ENCODE measurements around the gene PITPNB. TPM values are rescaled to one million over a fixed set of nuclear protein-coding genes. Genes with fewer than 3 reads are reported as not detected.

PITPNB gene
- total RNA-seq, 5 donors from 2014 or later (not counting 1 experiment from before 2014, with no cell fraction given) = 58.3 to 67.2 (median 65.9) TPM

- Histone ChIP-seq H3K36me3 (ENCODE audit: control insufficient read depth in 2 of 2, extremely low read depth in 1 of 2, insufficient read depth in 1 of 2, low read length in 1 of 2) (peaks cover 7 to 77% of the 10 kb centered on the region in 2 donors), H3K9me3 (no peaks in the 10 kb centered on the region), H3K4me3 (ENCODE audit: control insufficient read depth in 1 of 2, extremely low read depth in 1 of 2, low read length in 1 of 2) (no peak overlapping the region), H3K4me1 (ENCODE audit: control insufficient read depth in 1 of 2, extremely low read depth in 1 of 2, insufficient read depth in 2 of 2, low read length in 2 of 2) (no peaks in the 10 kb centered on the region), H3K27ac (ENCODE audit: low read length) (no peak overlapping the region), H3K27me3 (replicated peaks in 1 of 2; ENCODE audit: control insufficient read depth in 2 of 2, extremely low read depth in 1 of 2, insufficient read depth in 2 of 2, low read length in 1 of 2) (no peaks in the 10 kb centered on the region)
- no peak for ATAC-seq (replicated peaks in 1 of 4)
- Mint-ChIP-seq H3K27ac (no peak overlapping the region), H3K36me3 (peaks cover 70% of the 10 kb centered on the region), H3K4me3 (no peak overlapping the region), H3K27me3 (no peaks in the 10 kb centered on the region), H3K4me1 (peaks cover 0 to 9% (median 0%) of the 10 kb centered on the region in 3 donors), H3K9me3 (no peaks in the 10 kb centered on the region)
- CTCF ChIA-PET = no interaction called here
- peak in 1 of 35 experiments; percentile 17 for DNase-seq
- POLR2A ChIA-PET = interaction anchor here in 1 of 2 donors (0.7 kb wide), 1 partner anchor 66 kb away, joined by 3 read pairs; no protein-coding TSS in a partner anchor
- WGBS (ENCODE audit: insufficient coverage) = 83% methylated on average over 2 of the region's 6 CpGs
Observed at GRCh38 chr22:27853424-27853823, 65.6 kb downstream of the PITPNB start.

DNA sequence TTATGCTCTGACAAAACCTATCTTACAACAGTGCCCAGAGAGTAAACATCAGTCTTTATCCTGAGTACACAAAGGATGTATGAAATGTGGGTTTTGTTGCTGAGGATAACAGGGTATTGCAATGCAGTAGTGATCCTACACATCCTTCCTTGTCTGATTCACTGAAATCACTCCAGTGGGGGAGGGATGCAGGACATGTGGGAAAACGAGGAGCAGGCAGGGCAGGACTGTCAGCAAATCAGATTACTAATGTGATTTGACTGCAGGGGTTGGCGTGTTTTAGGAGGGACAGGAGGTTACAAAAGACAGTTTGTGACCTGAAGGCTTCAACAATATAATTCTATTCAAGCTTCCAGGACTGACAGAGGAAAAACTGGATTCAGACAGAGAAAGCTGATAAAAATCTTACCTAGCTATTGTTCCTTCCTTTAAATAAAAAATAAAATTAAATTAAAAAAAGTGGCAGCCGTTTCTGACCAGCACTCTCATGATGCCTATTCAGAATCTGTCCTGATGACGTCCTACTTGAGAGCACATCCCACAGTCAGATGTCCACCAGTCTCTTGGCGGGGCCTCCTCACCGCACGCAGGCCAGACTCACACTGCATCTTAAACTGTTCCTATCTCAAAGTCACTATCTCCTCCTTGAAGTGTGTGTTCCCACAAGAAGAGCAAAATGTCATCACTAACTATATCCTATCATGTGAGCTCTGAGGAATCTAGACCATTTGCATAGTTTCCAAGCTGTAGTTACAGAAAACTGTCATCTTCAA is 66.9 kb downstream of the PITPNB start:
- no peaks in the 10 kb centered on the region for H3K27me3 Mint-ChIP-seq
- 96% methylated on average over 4 of the region's 7 CpGs for WGBS (ENCODE audit: insufficient coverage)
- H3K27ac Mint-ChIP-seq = no peak overlapping the region
- H3K27me3 ChIP-seq (replicated peaks in 1 of 2; ENCODE audit: control insufficient read depth in 2 of 2, extremely low read depth in 1 of 2, insufficient read depth in 2 of 2, low read length in 1 of 2) = no peaks in the 10 kb centered on the region
- no peaks in the 10 kb centered on the region for H3K4me1 ChIP-seq (ENCODE audit: control insufficient read depth in 1 of 2, extremely low read depth in 1 of 2, insufficient read depth in 2 of 2, low read length in 2 of 2)
- H3K9me3 ChIP-seq = no peaks in the 10 kb centered on the region
- H3K36me3 ChIP-seq (ENCODE audit: control insufficient read depth in 2 of 2, extremely low read depth in 1 of 2, insufficient read depth in 1 of 2, low read length in 1 of 2) = peaks cover 0 to 71% of the 10 kb centered on the region in 2 donors
- H3K4me3 Mint-ChIP-seq = no peak overlapping the region
- H3K4me3 ChIP-seq (ENCODE audit: control insufficient read depth in 1 of 2, extremely low read depth in 1 of 2, low read length in 1 of 2) = no peak overlapping the region
- no peaks in the 10 kb centered on the region for H3K9me3 Mint-ChIP-seq
- DNase-seq (no peak), ATAC-seq (replicated peaks in 1 of 4) (no peak)
- H3K36me3 Mint-ChIP-seq = peaks cover 70% of the 10 kb centered on the region
- POLR2A ChIA-PET = no interaction called here
- peaks cover 0 to 9% (median 0%) of the 10 kb centered on the region in 3 donors for H3K4me1 Mint-ChIP-seq
- CTCF ChIA-PET = no interaction called here
- H3K27ac ChIP-seq (ENCODE audit: low read length) = no peak overlapping the region

GRCh38 chr22:27850000-27850521 is 69.0 kb downstream of the PITPNB start:
- Mint-ChIP-seq H3K27me3 (no peaks in the 10 kb centered on the region), H3K4me1 (peaks cover 0 to 6% (median 0%) of the 10 kb centered on the region in 3 donors), H3K4me3 (no peak overlapping the region), H3K27ac (no peak overlapping the region), H3K36me3 (peaks cover 63% of the 10 kb centered on the region), H3K9me3 (no peaks in the 10 kb centered on the region)
- Histone ChIP-seq H3K27me3 (replicated peaks in 1 of 2; ENCODE audit: control insufficient read depth in 2 of 2, extremely low read depth in 1 of 2, insufficient read depth in 2 of 2, low read length in 1 of 2) (no peaks in the 10 kb centered on the region), H3K9me3 (no peaks in the 10 kb centered on the region), H3K4me1 (ENCODE audit: control insufficient read depth in 1 of 2, extremely low read depth in 1 of 2, insufficient read depth in 2 of 2, low read length in 2 of 2) (no peaks in the 10 kb centered on the region), H3K4me3 (ENCODE audit: control insufficient read depth in 1 of 2, extremely low read depth in 1 of 2, low read length in 1 of 2) (no peak overlapping the region), H3K27ac (ENCODE audit: low read length) (no peak overlapping the region), H3K36me3 (ENCODE audit: control insufficient read depth in 2 of 2, extremely low read depth in 1 of 2, insufficient read depth in 1 of 2, low read length in 1 of 2) (peaks cover 0 to 54% of the 10 kb centered on the region in 2 donors)
- ChIA-PET CTCF (no interaction called here), POLR2A (interaction anchor here in 1 of 2 donors (0.7 kb wide), 1 partner anchor 1465 kb away, joined by 23 read pairs; the partner anchor contains the start of gene RASL10A)
- DNase-seq (no peak), ATAC-seq (replicated peaks in 1 of 4) (no peak)
- 86% methylated on average over 5 of the region's 6 CpGs for WGBS (ENCODE audit: insufficient coverage)

DNA sequence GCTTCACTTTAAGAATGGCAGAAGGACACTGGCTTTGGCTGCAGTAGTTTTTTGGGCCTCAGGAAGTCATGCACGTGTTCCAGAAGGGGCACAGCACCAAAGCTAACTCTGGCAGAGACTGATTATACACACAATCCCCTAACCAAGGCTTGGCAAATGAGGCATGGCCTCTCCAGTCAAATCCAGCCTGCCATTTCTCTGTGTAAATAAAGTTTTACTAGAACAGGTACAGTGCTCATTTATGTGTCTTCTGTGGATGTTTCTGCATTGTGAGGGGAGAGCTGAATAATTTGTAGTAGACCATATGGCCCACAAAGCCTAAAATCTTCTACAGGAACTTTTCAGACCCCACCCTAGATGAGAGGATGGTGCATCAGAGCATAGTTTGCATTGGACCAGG is 71.1 kb downstream of the PITPNB start:
- Mint-ChIP-seq H3K4me3 (no peak overlapping the region), H3K4me1 (peaks cover 0 to 2% (median 0%) of the 10 kb centered on the region in 3 donors), H3K9me3 (no peaks in the 10 kb centered on the region), H3K27me3 (no peaks in the 10 kb centered on the region), H3K27ac (peak overlapping the region in 1 of 2 donors; percentile 29), H3K36me3 (peaks cover 57% of the 10 kb centered on the region)
- no CpG with 5 or more reads among the region's 1 CpG for WGBS (ENCODE audit: insufficient coverage)
- Histone ChIP-seq H3K4me1 (ENCODE audit: control insufficient read depth in 1 of 2, extremely low read depth in 1 of 2, insufficient read depth in 2 of 2, low read length in 2 of 2) (no peaks in the 10 kb centered on the region), H3K27ac (ENCODE audit: low read length) (no peak overlapping the region), H3K36me3 (ENCODE audit: control insufficient read depth in 2 of 2, extremely low read depth in 1 of 2, insufficient read depth in 1 of 2, low read length in 1 of 2) (peaks cover 4 to 41% of the 10 kb centered on the region in 2 donors), H3K4me3 (ENCODE audit: control insufficient read depth in 1 of 2, extremely low read depth in 1 of 2, low read length in 1 of 2) (no peak overlapping the region), H3K9me3 (no peaks in the 10 kb centered on the region), H3K27me3 (replicated peaks in 1 of 2; ENCODE audit: control insufficient read depth in 2 of 2, extremely low read depth in 1 of 2, insufficient read depth in 2 of 2, low read length in 1 of 2) (no peaks in the 10 kb centered on the region)
- CTCF ChIA-PET = interaction anchor here in 1 of 2 donors (0.7 kb wide), 1 partner anchor 1060 kb away, joined by 3 read pairs; no protein-coding TSS in a partner anchor
- POLR2A ChIA-PET = no interaction called here
- ATAC-seq (replicated peaks in 1 of 4) (no peak), DNase-seq (no peak)

DNA sequence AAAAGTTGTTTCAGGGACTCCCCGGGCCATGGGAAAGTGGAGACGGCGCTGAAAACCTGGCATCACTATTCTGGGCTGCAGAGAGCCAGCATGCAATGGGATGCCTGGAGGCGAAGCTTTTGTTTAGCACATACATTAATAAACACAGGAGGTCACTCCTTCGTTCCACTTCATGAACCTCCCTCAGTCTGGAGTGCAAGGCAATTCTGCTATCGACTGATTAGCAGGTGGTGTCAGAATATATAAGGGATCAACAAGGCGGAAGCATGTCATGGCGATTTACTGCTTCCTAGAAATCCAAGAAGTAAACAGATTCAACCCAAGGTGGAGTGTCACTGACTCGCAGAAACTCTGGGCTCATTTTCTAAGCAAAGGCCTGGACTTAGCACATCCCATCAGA is 72.1 kb downstream of the PITPNB start:
- ChIA-PET POLR2A (no interaction called here), CTCF (no interaction called here)
- Histone ChIP-seq H3K36me3 (ENCODE audit: control insufficient read depth in 2 of 2, extremely low read depth in 1 of 2, insufficient read depth in 1 of 2, low read length in 1 of 2) (peaks cover 4 to 31% of the 10 kb centered on the region in 2 donors), H3K9me3 (no peaks in the 10 kb centered on the region), H3K27ac (ENCODE audit: low read length) (no peak overlapping the region), H3K27me3 (replicated peaks in 1 of 2; ENCODE audit: control insufficient read depth in 2 of 2, extremely low read depth in 1 of 2, insufficient read depth in 2 of 2, low read length in 1 of 2) (no peaks in the 10 kb centered on the region), H3K4me1 (ENCODE audit: control insufficient read depth in 1 of 2, extremely low read depth in 1 of 2, insufficient read depth in 2 of 2, low read length in 2 of 2) (no peaks in the 10 kb centered on the region), H3K4me3 (ENCODE audit: control insufficient read depth in 1 of 2, extremely low read depth in 1 of 2, low read length in 1 of 2) (no peak overlapping the region)
- ATAC-seq (replicated peaks in 1 of 4) = no peak
- Mint-ChIP-seq H3K4me1 (peaks cover 0 to 2% (median 0%) of the 10 kb centered on the region in 3 donors), H3K9me3 (no peaks in the 10 kb centered on the region), H3K27ac (peak overlapping the region in 1 of 2 donors; percentile 13), H3K27me3 (no peaks in the 10 kb centered on the region), H3K36me3 (peaks cover 61% of the 10 kb centered on the region), H3K4me3 (no peak overlapping the region)
- 100% methylated on average over 1 of the region's 9 CpGs for WGBS (ENCODE audit: insufficient coverage)
- no peak for DNase-seq

DNA sequence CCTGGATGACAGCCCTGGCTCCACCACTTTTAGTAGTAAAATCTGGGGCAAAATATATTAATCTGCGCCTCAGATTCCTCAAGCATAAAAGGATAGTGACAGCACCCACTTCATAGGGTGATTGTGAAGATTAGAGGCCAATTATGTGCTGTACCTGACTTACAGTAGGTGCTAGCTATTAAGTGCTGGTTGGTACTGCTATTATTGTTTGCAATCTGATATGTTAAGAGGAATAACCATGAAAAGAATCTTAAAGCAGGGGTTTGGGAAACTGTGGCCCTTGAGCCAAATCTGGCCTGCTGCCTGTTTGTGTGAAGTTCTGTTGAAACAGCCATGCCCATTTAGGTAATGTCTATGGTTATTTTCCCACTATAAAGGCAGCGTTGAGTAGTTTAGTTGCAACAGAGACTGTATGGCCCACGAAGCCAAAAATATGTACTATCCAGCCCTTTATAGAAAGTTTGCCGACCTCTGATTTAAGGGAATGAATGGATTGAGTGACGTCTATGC is 72.8 kb downstream of the PITPNB start:
- H3K27ac ChIP-seq (ENCODE audit: low read length) = no peak overlapping the region
- DNase-seq (no peak), ATAC-seq (replicated peaks in 1 of 4) (no peak)
- Mint-ChIP-seq H3K9me3 (no peaks in the 10 kb centered on the region), H3K4me3 (no peak overlapping the region), H3K36me3 (peaks cover 62% of the 10 kb centered on the region), H3K27ac (no peak overlapping the region), H3K27me3 (no peaks in the 10 kb centered on the region), H3K4me1 (peaks cover 0 to 2% (median 0%) of the 10 kb centered on the region in 3 donors)
- no peak overlapping the region for H3K4me3 ChIP-seq (ENCODE audit: control insufficient read depth in 1 of 2, extremely low read depth in 1 of 2, low read length in 1 of 2)
- H3K36me3 ChIP-seq (ENCODE audit: control insufficient read depth in 2 of 2, extremely low read depth in 1 of 2, insufficient read depth in 1 of 2, low read length in 1 of 2) = peaks cover 4 to 25% of the 10 kb centered on the region in 2 donors
- WGBS (ENCODE audit: insufficient coverage) = 100% methylated on average over 1 of the region's 5 CpGs
- ChIA-PET CTCF (no interaction called here), POLR2A (no interaction called here)
- H3K27me3 ChIP-seq (replicated peaks in 1 of 2; ENCODE audit: control insufficient read depth in 2 of 2, extremely low read depth in 1 of 2, insufficient read depth in 2 of 2, low read length in 1 of 2) = no peaks in the 10 kb centered on the region
- no peaks in the 10 kb centered on the region for H3K4me1 ChIP-seq (ENCODE audit: control insufficient read depth in 1 of 2, extremely low read depth in 1 of 2, insufficient read depth in 2 of 2, low read length in 2 of 2)
- H3K9me3 ChIP-seq = no peaks in the 10 kb centered on the region

Measured in T-cell (primary cell).